Mesenteric fat pad (tissue), 1 donor: Measurements from ENCODE around the gene PRKN. TPM values are rescaled to one million over a fixed set of nuclear protein-coding genes. Genes with fewer than 3 reads are reported as not detected.

Source experiments
- DNase-seq: peaks from one replicate; pipeline ENCODE4 v3.0.0-alpha.2; 2020; ENCODE audit warnings: low spot score
- total RNA-seq: library from RNA; stranded (reverse); fragmentation: NEBNext Ultra II Directional; extraction: Animal tissue kit (Norgen Biotek cat#: 25700); gene quantifications from one replicate; pipeline ENCODE4 v1.2.1, GENCODE V29; 2021
- donor health status: DM: yes; HTN: yes; CAD: no.

Gene PRKN
- total RNA-seq, 1 donor from 2014 or later: 10.1 TPM

DNA sequence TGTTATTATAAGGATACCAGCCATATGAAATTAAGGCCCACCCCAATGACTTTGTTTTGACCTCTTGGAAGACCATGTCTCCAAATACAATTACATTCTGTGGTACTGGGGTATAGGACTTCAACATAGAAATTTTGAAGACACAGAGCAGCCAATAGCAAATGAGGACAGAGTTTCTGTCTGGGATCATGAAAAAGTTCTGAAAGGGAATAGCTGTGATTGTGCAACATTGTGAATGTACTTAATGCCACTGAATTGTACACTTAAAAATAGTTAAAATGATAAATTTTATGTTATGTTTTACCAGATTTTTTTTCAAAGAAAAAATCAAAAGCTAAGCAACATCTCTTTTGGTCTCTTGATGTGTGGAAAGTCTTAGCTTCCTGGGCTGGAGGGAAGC is 1426.7 kb downstream of the PRKN start:
- no peak for DNase-seq

DNA sequence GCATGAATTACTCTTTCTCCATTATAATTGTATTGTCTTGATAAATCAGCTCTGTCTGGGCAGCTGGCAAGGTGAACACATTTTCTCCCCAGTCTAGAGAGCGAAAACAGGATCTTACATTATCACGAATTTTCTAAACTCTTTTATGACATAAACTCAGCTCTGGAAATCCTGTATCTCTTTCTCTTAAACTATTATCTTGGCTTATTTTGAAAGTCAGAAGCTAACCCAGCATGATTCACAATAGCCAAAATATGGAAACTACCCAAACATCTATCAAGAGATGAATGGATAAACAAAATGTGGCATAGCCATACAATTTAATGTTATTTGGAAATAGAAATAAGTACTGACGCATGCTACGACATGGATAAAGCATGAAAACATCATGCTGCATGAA is 1427.8 kb downstream of the PRKN start:
- no peak for DNase-seq

Other genes with a start within 250 kb of the PRKN start
- gene PACRG, start 208 bp upstream of the PRKN start, total RNA-seq: not detected